ENCODE measurements around the gene DOCK3. TPM values are rescaled to one million over a fixed set of nuclear protein-coding genes. Genes with fewer than 3 reads are reported as not detected.

The DOCK3 gene
- polyA plus RNA-seq, 1 donor from 2014 or later, result 15.6 TPM

- no peaks in the 10 kb centered on the region for H4K20me1 ChIP-seq (ENCODE audit: insufficient read depth)
- H2AFZ ChIP-seq (ENCODE audit: low read depth, low read length), result no peak overlapping the region
- H3K79me2 ChIP-seq (replicated peaks; ENCODE audit: insufficient read depth, low read length), result no peaks in the 10 kb centered on the region
- H3K9me3 ChIP-seq (ENCODE audit: low read length), result no peaks in the 10 kb centered on the region
- no peak overlapping the region for H3K27ac ChIP-seq (ENCODE audit: low read length)
- no peak overlapping the region for H3K4me2 ChIP-seq (ENCODE audit: low read length)
- no peaks in the 10 kb centered on the region for H3K9me2 ChIP-seq (ENCODE audit: insufficient read depth, low read length)
- no peaks in the 10 kb centered on the region for H3K27me3 ChIP-seq (ENCODE audit: insufficient read depth, low read depth, low read length)
- no peak overlapping the region for H3K9ac ChIP-seq (ENCODE audit: low read length)
- H3K4me3 ChIP-seq (ENCODE audit: low read length), result no peak overlapping the region
- no peaks in the 10 kb centered on the region for H3F3A ChIP-seq (ENCODE audit: insufficient read depth, low read length, poor library complexity, severe bottlenecking)
- TF ChIP-seq RAD21 (conservative IDR thresholded peaks at IDR 0.05) (no peak), TAF1 (IDR thresholded peaks at IDR 0.05; ENCODE audit: low read depth) (no peak), EP300 (conservative IDR thresholded peaks at IDR 0.05; ENCODE audit: poor library complexity, severe bottlenecking) (no peak), EZH2 (IDR thresholded peaks at IDR 0.05; ENCODE audit: borderline replicate concordance, insufficient read depth, low read length, poor library complexity, severe bottlenecking) (no peak), REST (IDR thresholded peaks at IDR 0.05; ENCODE audit: borderline replicate concordance) (no peak), SMC3 (conservative IDR thresholded peaks at IDR 0.05; ENCODE audit: poor library complexity) (no peak), CTCF (IDR thresholded peaks at IDR 0.05; ENCODE audit: poor library complexity, severe bottlenecking) (no peak), MXI1 (conservative IDR thresholded peaks at IDR 0.05; ENCODE audit: poor library complexity, severe bottlenecking) (no peak), POLR2AphosphoS5 (IDR thresholded peaks at IDR 0.05) (no peak)
- H3K36me3 ChIP-seq (ENCODE audit: insufficient read depth, low read length), result no peaks in the 10 kb centered on the region
Measured at GRCh38 chr3:51304230-51304629, 629.5 kb downstream of the DOCK3 start.

- TF ChIP-seq MXI1 (conservative IDR thresholded peaks at IDR 0.05; ENCODE audit: poor library complexity, severe bottlenecking) (no peak), REST (IDR thresholded peaks at IDR 0.05; ENCODE audit: borderline replicate concordance) (no peak), EZH2 (IDR thresholded peaks at IDR 0.05; ENCODE audit: borderline replicate concordance, insufficient read depth, low read length, poor library complexity, severe bottlenecking) (no peak), EP300 (conservative IDR thresholded peaks at IDR 0.05; ENCODE audit: poor library complexity, severe bottlenecking) (no peak), CTCF (IDR thresholded peaks at IDR 0.05; ENCODE audit: poor library complexity, severe bottlenecking) (no peak), RAD21 (conservative IDR thresholded peaks at IDR 0.05) (no peak)
- Histone ChIP-seq H3K27me3 (ENCODE audit: insufficient read depth, low read depth, low read length) (no peaks in the 10 kb centered on the region), H3K27ac (ENCODE audit: low read length) (no peak overlapping the region), H4K20me1 (ENCODE audit: insufficient read depth) (no peaks in the 10 kb centered on the region), H3K9me2 (ENCODE audit: insufficient read depth, low read length) (no peaks in the 10 kb centered on the region), H3K9ac (ENCODE audit: low read length) (no peak overlapping the region), H3K79me2 (replicated peaks; ENCODE audit: insufficient read depth, low read length) (no peaks in the 10 kb centered on the region), H3K36me3 (ENCODE audit: insufficient read depth, low read length) (no peaks in the 10 kb centered on the region), H2AFZ (ENCODE audit: low read depth, low read length) (no peak overlapping the region), H3F3A (ENCODE audit: insufficient read depth, low read length, poor library complexity, severe bottlenecking) (no peaks in the 10 kb centered on the region), H3K4me2 (ENCODE audit: low read length) (no peak overlapping the region), H3K9me3 (ENCODE audit: low read length) (no peaks in the 10 kb centered on the region), H3K4me3 (ENCODE audit: low read length) (no peak overlapping the region)
Measured at GRCh38 chr3:51306093-51306492, 631.4 kb downstream of the DOCK3 start.

All from neural cell (in vitro differentiated cells).